Transverse colon (tissue), 4 donors: ENCODE results near the gene VENTX.

ENCODE experiments used
- CTCF ChIP-seq, 5 experiments: fragments of 200-600 bp in 3 of 5; fragments of 450-650 bp in 2 of 5; sonication (generic) in 3 of 5; IDR thresholded peaks; 1 replicate in 2 of 5; 2 replicates in 3 of 5; pipeline ENCODE4 v1.5.1; 2016 to 2017; ENCODE audit warnings: antibody characterized with exemption in 5 of 5, inconsistent platforms in 3 of 5, mild to moderate bottlenecking in 2 of 5, moderate library complexity in 1 of 5
- POLR2A ChIP-seq: fragments of 450-650 bp; IDR thresholded peaks from one replicate; pipeline ENCODE4 v1.6.1; 2016; ENCODE audit warnings: antibody characterized with exemption, mild to moderate bottlenecking, moderate library complexity
- POLR2AphosphoS5 ChIP-seq, 3 donors: sonication (generic); formaldehyde crosslinking; IDR thresholded peaks; one replicate each; pipeline ENCODE4 v1.6.1; 2016; ENCODE audit warnings: antibody characterized with exemption in 3 of 3

GRCh38 chr10:133235265-133235855, 2.3 kb upstream of the VENTX start:
- TF ChIP-seq CTCF (IDR thresholded peaks at IDR 0.05) (no peak), POLR2A (no peak), POLR2AphosphoS5 (IDR thresholded peaks at IDR 0.05) (no peak)
